HepG2 (cell line): ENCODE results near the gene MRAP. TPM values are rescaled to one million over a fixed set of nuclear protein-coding genes. Genes with fewer than 3 reads are reported as not detected.

Source experiments
- AKAP8 ChIP-seq: sonication (generic); formaldehyde crosslinking; IDR thresholded peaks from 2 replicates; pipeline ENCODE4 v1.5.1; 2020; ENCODE audit warnings: mild to moderate bottlenecking, missing genetic modification reagents
- TBX2 ChIP-seq: sonication (generic); formaldehyde crosslinking; IDR thresholded peaks from 2 replicates; pipeline ENCODE4 v1.5.0; 2020; ENCODE audit warnings: missing genetic modification reagents, mild to moderate bottlenecking, borderline replicate concordance
- TOE1 ChIP-seq: sonication (generic); formaldehyde crosslinking; IDR thresholded peaks from 2 replicates; pipeline ENCODE4 v1.4.0; 2020; ENCODE audit warnings: mild to moderate bottlenecking, missing genetic modification reagents
- ZNF768 ChIP-seq: sonication (generic); formaldehyde crosslinking; IDR thresholded peaks from 2 replicates; pipeline ENCODE4 v1.4.0; 2020; ENCODE audit warnings: missing genetic modification reagents
- polyA plus RNA-seq, 8 experiments: library from polyadenylated mRNA; depleted of rRNA in 3 of 8; stranded (reverse) in 7 of 8; unstranded in 1 of 8; fragments of >200 nt; fragmentation: Illumina TruSeq in 4 of 8; extraction: Trizol in 4 of 8; gene quantifications; 2 replicates each; pipeline versions ENCODE4 v1.2.1 to v1.2.3, GENCODE V29; 2011 to 2016; ENCODE audit warnings: low read depth in 4 of 8, missing spikeins in 1 of 8, mixed read lengths in 1 of 8; ENCODE audit not compliant: insufficient read depth in 1 of 8
- total RNA-seq, 5 experiments: library from RNA; depleted of rRNA; stranded (reverse); fragments of >200 nt; fragmentation: Illumina TruSeq; extraction: Trizol; gene quantifications; 2 replicates each; pipeline ENCODE4 v1.2.3, GENCODE V29; 2016; ENCODE audit warnings: low read depth in 1 of 5
- TF ChIP-seq, protein P1 (sequence below): sonication (generic); formaldehyde crosslinking; IDR thresholded peaks from 2 replicates; pipeline ENCODE4 v1.5.0; 2020; ENCODE audit warnings: mild to moderate bottlenecking, missing genetic modification reagents, borderline replicate concordance
- TF ChIP-seq, protein P2 (sequence below): sonication (generic); formaldehyde crosslinking; IDR thresholded peaks from 2 replicates; pipeline ENCODE4 v1.4.0; 2020; ENCODE audit warnings: mild to moderate bottlenecking, missing genetic modification reagents
- TF ChIP-seq, protein P3 (sequence below): sonication (generic); formaldehyde crosslinking; IDR thresholded peaks from 2 replicates; pipeline ENCODE4 v1.5.0; 2020; ENCODE audit warnings: mild to moderate bottlenecking, missing genetic modification reagents, borderline replicate concordance
- TF ChIP-seq, protein P4 (sequence below): sonication (generic); formaldehyde crosslinking; conservative IDR thresholded peaks from 2 replicates; pipeline ENCODE4 v1.4.0; 2020; ENCODE audit warnings: mild to moderate bottlenecking, missing genetic modification reagents, moderate library complexity
- TF ChIP-seq, protein P5 (sequence below): sonication (generic); formaldehyde crosslinking; IDR thresholded peaks from 2 replicates; pipeline ENCODE4 v1.8.1; 2022; ENCODE audit warnings: low read depth, mild to moderate bottlenecking, missing genetic modification reagents
- TF ChIP-seq, protein P6 (sequence below): sonication (generic); formaldehyde crosslinking; IDR thresholded peaks from 2 replicates; pipeline ENCODE4 v1.5.0; 2020; ENCODE audit warnings: mild to moderate bottlenecking, missing genetic modification reagents
- TF ChIP-seq, protein P7 (sequence below): IDR thresholded peaks from 2 replicates; pipeline ENCODE4 v1.6.1; 2016

Gene MRAP
- total and polyA plus RNA-seq, 2 of the 13 experiments (the other 11 are each of a cell fraction or from before 2014, with no cell fraction given): 0.46 to 1.2 TPM

DNA sequence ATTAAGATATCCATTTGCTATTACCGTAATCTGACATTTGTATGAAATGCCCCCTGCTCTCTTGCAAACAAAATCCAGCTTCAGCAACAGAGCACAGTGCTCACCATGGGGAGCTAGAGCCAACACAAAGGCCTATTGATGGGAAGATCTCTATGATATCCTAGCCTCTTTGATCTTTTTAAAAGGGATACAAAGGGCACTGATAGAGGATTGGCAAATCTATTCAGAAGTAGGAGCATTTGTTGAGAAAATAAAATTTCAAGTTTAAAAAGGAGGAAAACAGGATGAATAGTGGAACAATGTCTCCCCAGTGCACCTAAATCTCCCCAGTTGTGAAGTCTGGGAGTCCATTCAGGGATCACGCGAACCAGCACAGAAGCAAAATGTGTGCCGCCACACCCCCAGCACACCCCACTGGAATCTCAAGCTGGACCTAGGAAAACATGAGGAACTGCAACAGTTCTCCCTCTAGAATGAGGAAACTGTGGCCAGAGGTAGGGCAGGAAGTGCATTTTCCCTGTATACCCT, 32.2 kb downstream of the MRAP start (continued):
- TF ChIP-seq, protein P1, sequence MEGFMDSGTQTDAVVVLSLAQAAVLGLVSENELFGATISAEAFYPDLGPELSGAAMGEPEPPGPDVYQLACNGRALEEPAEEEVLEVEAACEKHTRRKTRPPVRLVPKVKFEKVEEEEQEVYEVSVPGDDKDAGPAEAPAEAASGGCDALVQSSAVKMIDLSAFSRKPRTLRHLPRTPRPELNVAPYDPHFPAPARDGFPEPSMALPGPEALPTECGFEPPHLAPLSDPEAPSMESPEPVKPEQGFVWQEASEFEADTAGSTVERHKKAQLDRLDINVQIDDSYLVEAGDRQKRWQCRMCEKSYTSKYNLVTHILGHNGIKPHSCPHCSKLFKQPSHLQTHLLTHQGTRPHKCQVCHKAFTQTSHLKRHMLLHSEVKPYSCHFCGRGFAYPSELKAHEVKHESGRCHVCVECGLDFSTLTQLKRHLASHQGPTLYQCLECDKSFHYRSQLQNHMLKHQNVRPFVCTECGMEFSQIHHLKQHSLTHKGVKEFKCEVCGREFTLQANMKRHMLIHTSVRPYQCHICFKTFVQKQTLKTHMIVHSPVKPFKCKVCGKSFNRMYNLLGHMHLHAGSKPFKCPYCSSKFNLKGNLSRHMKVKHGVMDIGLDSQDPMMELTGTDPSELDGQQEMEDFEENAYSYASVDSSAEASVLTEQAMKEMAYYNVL (CRISPR knock-in tag): peak; percentile 71; the same call in 1 of the 2 replicates
- TF ChIP-seq, protein P2, sequence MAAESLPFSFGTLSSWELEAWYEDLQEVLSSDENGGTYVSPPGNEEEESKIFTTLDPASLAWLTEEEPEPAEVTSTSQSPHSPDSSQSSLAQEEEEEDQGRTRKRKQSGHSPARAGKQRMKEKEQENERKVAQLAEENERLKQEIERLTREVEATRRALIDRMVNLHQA (CRISPR knock-in tag): no peak
- TF ChIP-seq AKAP8 (CRISPR knock-in tag) (no peak), ZNF768 (CRISPR knock-in tag) (no peak), TOE1 (CRISPR knock-in tag) (no peak), TBX2 (peak; percentile 72; the same call in 1 of the 2 replicates)
- TF ChIP-seq, protein P3, sequence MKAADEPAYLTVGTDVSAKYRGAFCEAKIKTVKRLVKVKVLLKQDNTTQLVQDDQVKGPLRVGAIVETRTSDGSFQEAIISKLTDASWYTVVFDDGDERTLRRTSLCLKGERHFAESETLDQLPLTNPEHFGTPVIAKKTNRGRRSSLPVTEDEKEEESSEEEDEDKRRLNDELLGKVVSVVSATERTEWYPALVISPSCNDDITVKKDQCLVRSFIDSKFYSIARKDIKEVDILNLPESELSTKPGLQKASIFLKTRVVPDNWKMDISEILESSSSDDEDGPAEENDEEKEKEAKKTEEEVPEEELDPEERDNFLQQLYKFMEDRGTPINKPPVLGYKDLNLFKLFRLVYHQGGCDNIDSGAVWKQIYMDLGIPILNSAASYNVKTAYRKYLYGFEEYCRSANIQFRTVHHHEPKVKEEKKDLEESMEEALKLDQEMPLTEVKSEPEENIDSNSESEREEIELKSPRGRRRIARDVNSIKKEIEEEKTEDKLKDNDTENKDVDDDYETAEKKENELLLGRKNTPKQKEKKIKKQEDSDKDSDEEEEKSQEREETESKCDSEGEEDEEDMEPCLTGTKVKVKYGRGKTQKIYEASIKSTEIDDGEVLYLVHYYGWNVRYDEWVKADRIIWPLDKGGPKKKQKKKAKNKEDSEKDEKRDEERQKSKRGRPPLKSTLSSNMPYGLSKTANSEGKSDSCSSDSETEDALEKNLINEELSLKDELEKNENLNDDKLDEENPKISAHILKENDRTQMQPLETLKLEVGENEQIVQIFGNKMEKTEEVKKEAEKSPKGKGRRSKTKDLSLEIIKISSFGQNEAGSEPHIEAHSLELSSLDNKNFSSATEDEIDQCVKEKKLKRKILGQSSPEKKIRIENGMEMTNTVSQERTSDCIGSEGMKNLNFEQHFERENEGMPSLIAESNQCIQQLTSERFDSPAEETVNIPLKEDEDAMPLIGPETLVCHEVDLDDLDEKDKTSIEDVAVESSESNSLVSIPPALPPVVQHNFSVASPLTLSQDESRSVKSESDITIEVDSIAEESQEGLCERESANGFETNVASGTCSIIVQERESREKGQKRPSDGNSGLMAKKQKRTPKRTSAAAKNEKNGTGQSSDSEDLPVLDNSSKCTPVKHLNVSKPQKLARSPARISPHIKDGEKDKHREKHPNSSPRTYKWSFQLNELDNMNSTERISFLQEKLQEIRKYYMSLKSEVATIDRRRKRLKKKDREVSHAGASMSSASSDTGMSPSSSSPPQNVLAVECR (CRISPR knock-in tag): peak; percentile 47; the same call in 1 of the 2 replicates
- TF ChIP-seq, protein P4, sequence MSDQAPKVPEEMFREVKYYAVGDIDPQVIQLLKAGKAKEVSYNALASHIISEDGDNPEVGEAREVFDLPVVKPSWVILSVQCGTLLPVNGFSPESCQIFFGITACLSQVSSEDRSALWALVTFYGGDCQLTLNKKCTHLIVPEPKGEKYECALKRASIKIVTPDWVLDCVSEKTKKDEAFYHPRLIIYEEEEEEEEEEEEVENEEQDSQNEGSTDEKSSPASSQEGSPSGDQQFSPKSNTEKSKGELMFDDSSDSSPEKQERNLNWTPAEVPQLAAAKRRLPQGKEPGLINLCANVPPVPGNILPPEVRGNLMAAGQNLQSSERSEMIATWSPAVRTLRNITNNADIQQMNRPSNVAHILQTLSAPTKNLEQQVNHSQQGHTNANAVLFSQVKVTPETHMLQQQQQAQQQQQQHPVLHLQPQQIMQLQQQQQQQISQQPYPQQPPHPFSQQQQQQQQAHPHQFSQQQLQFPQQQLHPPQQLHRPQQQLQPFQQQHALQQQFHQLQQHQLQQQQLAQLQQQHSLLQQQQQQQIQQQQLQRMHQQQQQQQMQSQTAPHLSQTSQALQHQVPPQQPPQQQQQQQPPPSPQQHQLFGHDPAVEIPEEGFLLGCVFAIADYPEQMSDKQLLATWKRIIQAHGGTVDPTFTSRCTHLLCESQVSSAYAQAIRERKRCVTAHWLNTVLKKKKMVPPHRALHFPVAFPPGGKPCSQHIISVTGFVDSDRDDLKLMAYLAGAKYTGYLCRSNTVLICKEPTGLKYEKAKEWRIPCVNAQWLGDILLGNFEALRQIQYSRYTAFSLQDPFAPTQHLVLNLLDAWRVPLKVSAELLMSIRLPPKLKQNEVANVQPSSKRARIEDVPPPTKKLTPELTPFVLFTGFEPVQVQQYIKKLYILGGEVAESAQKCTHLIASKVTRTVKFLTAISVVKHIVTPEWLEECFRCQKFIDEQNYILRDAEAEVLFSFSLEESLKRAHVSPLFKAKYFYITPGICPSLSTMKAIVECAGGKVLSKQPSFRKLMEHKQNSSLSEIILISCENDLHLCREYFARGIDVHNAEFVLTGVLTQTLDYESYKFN: peak; percentile 88
- TF ChIP-seq, protein P5, sequence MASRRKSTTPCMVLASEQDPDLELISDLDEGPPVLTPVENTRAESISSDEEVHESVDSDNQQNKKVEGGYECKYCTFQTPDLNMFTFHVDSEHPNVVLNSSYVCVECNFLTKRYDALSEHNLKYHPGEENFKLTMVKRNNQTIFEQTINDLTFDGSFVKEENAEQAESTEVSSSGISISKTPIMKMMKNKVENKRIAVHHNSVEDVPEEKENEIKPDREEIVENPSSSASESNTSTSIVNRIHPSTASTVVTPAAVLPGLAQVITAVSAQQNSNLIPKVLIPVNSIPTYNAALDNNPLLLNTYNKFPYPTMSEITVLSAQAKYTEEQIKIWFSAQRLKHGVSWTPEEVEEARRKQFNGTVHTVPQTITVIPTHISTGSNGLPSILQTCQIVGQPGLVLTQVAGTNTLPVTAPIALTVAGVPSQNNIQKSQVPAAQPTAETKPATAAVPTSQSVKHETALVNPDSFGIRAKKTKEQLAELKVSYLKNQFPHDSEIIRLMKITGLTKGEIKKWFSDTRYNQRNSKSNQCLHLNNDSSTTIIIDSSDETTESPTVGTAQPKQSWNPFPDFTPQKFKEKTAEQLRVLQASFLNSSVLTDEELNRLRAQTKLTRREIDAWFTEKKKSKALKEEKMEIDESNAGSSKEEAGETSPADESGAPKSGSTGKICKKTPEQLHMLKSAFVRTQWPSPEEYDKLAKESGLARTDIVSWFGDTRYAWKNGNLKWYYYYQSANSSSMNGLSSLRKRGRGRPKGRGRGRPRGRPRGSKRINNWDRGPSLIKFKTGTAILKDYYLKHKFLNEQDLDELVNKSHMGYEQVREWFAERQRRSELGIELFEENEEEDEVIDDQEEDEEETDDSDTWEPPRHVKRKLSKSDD (CRISPR knock-in tag): no peak
- TF ChIP-seq, protein P6, sequence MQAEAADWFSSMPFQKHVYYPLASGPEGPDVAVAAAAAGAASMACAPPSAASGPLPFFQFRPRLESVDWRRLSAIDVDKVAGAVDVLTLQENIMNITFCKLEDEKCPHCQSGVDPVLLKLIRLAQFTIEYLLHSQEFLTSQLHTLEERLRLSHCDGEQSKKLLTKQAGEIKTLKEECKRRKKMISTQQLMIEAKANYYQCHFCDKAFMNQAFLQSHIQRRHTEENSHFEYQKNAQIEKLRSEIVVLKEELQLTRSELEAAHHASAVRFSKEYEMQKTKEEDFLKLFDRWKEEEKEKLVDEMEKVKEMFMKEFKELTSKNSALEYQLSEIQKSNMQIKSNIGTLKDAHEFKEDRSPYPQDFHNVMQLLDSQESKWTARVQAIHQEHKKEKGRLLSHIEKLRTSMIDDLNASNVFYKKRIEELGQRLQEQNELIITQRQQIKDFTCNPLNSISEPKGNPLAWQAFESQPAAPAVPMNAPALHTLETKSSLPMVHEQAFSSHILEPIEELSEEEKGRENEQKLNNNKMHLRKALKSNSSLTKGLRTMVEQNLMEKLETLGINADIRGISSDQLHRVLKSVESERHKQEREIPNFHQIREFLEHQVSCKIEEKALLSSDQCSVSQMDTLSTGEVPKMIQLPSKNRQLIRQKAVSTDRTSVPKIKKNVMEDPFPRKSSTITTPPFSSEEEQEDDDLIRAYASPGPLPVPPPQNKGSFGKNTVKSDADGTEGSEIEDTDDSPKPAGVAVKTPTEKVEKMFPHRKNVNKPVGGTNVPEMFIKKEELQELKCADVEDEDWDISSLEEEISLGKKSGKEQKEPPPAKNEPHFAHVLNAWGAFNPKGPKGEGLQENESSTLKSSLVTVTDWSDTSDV (CRISPR knock-in tag): no peak
- TF ChIP-seq, protein P7, sequence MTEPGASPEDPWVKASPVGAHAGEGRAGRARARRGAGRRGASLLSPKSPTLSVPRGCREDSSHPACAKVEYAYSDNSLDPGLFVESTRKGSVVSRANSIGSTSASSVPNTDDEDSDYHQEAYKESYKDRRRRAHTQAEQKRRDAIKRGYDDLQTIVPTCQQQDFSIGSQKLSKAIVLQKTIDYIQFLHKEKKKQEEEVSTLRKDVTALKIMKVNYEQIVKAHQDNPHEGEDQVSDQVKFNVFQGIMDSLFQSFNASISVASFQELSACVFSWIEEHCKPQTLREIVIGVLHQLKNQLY (CRISPR knock-in tag): peak; percentile 76
